ENCODE measurements around the gene BSDC1.
A peak's percentile ranks its signal among the peaks of the same experiment; 100 is the strongest.

The BSDC1 gene

DNA sequence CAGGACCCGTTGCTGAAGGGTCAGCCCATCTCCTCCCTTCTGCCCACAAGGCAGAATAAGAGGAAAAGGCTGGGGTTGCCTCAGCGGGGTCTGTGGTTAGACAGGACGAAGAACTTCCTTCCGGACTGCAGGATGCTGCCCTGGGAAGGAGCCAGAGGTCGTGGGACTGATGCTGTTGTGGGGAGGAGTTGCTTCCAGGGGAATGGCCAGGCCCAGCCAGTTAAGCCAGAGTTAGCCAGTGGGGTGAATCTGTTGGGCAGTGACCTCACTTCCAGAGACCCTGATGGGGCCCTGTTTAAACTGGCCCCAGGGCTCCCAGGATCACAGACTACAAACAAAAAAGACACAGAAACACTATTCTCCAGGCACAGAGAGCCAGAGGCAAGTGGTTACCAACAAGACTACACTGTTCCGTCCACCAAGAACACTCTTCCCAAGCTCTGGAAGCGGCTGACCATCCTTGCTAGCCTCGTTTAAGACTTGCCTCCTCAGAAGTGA, 45.0 kb downstream of the BSDC1 start:
- no peak overlapping the region for H3K27ac ChIP-seq
- TF ChIP-seq, protein P1, sequence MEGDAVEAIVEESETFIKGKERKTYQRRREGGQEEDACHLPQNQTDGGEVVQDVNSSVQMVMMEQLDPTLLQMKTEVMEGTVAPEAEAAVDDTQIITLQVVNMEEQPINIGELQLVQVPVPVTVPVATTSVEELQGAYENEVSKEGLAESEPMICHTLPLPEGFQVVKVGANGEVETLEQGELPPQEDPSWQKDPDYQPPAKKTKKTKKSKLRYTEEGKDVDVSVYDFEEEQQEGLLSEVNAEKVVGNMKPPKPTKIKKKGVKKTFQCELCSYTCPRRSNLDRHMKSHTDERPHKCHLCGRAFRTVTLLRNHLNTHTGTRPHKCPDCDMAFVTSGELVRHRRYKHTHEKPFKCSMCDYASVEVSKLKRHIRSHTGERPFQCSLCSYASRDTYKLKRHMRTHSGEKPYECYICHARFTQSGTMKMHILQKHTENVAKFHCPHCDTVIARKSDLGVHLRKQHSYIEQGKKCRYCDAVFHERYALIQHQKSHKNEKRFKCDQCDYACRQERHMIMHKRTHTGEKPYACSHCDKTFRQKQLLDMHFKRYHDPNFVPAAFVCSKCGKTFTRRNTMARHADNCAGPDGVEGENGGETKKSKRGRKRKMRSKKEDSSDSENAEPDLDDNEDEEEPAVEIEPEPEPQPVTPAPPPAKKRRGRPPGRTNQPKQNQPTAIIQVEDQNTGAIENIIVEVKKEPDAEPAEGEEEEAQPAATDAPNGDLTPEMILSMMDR (conservative IDR thresholded peaks at IDR 0.05) = no peak

DNA sequence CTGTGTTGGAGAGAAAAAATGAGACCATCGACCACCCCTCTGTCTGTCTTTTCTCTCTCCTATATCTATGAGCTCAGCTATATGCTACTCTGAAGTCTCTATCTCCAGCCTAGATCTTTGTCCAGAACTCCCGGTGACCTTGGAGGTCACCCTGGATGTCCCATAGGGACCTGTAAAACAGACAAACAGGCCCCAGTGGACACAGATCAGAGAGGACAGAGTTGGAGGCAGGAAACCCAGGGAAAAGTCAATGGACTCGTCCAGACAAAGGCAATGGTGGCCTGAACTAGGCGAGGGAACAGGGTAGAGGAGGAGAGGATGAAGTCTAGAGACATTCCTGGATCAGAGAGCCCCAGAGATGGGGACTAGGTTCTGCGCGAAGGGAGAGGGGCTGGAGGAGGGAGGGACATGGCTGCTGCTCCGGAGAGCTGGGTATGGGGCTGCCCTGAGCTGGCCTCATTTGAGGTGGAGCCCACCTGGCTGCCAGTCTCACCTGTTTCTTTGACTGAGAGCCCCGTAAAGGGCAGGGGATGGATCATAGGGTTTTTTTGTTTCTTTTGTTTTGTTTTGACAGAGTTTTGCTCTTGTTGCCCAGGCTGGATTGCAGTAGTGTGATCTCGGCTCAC, 47.6 kb downstream of the BSDC1 start:
- H3K27ac ChIP-seq = no peak overlapping the region
- TF ChIP-seq, protein P1 (conservative IDR thresholded peaks at IDR 0.05) = no peak

DNA sequence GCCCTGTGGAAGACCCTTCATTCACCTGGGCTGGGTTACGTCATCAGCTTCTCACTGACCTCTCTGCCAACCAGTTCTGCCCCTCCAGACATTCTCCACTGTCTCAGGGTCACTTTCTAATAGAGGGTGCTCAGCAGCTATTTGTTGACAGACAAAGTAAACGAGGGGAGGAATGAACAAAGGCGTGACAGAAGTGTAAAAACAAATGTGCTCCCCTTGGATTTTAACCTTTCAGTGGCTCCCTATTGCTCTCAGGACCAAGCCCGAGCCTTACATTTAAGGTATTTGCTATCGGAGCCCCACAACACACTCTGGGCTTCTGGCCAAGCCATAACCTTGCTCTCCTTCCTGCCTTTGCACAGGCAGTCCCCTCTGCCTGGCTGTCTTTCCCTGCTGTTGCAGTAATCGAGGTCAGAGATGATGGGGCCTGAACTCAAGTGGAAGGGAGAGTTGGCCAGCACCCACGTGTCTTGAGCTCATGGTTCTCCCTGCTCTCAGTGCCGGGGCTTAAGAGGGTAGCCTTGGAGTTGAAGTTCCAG, 48.9 kb downstream of the BSDC1 start:
- TF ChIP-seq, protein P1 (conservative IDR thresholded peaks at IDR 0.05) = no peak

DNA sequence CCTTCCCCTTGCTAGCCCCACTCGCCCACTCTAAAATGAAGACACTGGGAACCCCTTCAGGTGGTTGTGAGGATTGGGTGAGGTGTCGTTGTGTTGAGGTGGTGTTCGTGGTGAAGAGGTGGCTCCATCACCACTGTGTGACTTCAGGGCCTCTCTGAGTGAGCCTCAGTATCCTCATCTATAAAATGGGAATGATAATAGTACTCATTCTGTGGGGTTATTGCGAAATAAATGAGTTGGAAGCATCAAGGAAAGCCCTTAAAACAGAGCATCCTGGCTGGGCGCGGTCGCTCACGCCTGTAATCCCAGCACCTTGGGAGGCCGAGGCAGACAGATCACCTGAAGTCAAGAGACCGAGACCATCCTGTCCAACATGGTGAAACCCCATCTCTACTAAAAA, 51.5 kb downstream of the BSDC1 start:
- no peak overlapping the region for H3K27ac ChIP-seq
- TF ChIP-seq, protein P1 (conservative IDR thresholded peaks at IDR 0.05) = no peak

More for the DNA sequence above, 48.9 kb downstream of the BSDC1 start:
- peak overlapping the region; percentile 21 for H3K27ac ChIP-seq

DNA sequence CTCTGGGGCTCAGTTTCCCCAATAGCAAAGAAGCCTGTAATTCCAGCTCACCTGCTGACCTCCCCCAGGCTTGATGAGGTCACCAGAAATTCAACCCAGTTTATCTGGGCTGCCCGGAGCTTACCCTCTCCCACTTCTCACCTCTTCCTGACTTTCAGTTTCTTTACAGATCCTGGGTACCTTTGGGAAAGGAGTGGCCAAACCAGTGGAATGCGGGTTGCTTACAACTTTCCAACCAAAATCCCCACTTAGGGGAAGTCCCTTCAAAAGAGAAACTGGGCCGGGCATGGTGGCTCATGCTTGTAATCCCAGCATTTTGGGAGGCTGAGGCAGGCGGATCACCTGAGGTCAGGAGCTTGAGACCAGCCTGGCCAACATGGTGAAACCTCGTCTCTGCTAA, 52.3 kb downstream of the BSDC1 start:
- TF ChIP-seq, protein P1 (conservative IDR thresholded peaks at IDR 0.05) = no peak
- H3K27ac ChIP-seq = no peak overlapping the region

DNA sequence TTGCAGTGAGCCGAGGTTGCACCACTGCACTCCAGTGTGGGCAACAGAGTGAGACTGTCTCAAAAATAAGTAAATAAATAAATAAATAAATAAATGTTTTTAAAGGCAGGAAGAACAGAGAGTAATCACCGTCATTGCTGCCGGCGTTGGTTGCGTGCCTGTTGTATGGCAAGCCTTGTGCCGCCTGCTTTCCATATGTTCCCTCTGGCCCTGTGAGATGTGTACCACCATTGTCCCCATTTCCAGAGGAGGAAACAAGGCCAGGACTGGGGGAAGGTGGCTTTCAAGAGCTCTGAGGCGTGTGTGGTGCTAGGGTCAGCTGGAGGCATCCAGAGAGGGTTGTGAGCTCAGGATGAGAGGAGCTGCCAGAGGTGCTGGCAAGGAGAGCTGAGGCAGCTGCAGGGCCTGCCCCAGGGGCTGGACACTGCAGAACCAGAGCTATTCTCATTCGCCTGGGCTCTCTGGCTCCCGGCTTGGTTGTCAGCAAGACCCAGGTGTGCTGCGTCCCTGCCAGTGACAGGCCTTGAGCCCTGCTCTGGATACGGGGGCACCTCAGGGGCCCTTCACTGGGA, 53.0 kb downstream of the BSDC1 start:
- H3K27ac ChIP-seq = no peak overlapping the region
- TF ChIP-seq, protein P1 (conservative IDR thresholded peaks at IDR 0.05) = no peak

DNA sequence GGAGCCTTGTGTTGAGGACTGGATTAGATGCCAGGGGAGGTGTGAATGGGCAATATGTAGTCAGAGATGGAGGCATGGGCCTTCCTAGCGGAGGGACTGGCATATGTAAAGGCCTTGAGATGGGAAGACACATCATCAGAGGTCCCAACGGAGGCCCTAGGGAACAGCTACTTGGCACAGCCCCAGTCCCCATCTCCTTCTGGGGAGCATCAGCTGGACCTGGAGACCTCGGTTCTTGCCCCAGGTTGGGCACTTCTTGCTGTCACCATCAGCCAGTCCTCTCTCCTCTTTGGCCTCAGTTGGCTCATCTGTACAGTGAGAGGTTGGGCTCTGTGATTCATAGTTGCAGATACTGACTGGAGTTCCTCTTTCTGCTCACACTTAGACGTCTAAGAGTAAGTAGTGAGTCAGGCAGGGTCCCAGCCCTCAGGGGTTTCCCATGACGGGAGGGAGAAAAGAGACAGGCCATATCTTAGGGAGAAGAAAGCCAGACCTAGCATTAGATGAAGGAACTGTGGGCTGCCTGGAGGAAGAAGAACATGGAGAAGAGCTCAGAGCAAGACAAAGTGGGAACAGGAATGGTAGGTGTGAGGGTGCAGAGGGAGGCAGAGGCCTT, 54.8 kb downstream of the BSDC1 start:
- no peak overlapping the region for H3K27ac ChIP-seq
- TF ChIP-seq, protein P1 (conservative IDR thresholded peaks at IDR 0.05) = no peak

Measured in VCaP (cell line).